ENCODE measurements around the gene HES4.

HES4 gene

DNA sequence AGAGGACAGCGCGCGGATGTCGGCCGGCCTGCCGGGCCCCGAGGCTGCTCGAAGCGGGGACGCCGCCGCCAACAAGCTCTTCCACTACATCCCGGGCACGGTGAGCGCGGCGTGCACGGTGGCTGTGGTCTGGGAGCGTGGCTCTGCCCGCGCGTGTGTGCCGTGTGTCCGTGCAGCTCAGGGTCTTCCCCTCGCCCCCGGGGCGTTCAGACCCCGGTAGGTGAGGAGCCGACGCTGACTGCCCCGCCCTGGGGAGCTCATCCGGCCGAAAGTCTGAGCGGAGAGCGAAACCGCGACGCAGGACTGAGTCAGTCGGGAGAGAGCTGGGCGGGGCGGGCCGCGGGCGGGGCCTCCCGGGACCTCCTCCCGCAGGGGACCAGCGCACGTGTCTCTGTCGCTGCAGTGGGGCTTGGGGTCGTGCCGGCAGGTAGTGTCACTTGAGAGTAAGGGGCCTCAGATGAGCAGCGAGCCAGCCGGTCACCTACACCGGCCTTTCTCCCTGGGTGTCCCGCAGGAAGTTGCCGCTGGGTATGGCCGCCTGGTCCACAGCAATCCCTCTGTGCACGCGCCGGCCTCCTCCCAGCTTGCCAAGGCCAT, 33.1 kb downstream of the HES4 start (continued):
- TF ChIP-seq ZNF324 (tag by site-specific recombination; IDR thresholded peaks at IDR 0.05) (0 out of 2 replicates have a peak, but pooled peaks have one; percentile 35), ZNF266 (tag by site-specific recombination; IDR thresholded peaks at IDR 0.05; ENCODE audit: low read depth) (no peak), ZNF37A (tag by site-specific recombination; IDR thresholded peaks at IDR 0.05) (no peak), GLIS1 (tag by site-specific recombination; IDR thresholded peaks at IDR 0.05) (peak; percentile 52; the same call in 1 of the 2 replicates), ZNF76 (tag by site-specific recombination; IDR thresholded peaks at IDR 0.05; ENCODE audit: borderline replicate concordance, low read depth) (peak; percentile 53; the same call in 1 of the 2 replicates), WT1 (tag by site-specific recombination; IDR thresholded peaks at IDR 0.05) (0 out of 2 replicates have a peak, but pooled peaks have one; percentile 8), GLIS2 (tag by site-specific recombination; IDR thresholded peaks at IDR 0.05) (peak; percentile 72), SCRT2 (tag by site-specific recombination; IDR thresholded peaks at IDR 0.05) (no peak), ZNF133 (tag by site-specific recombination; IDR thresholded peaks at IDR 0.05) (no peak), ZNF23 (tag by site-specific recombination; IDR thresholded peaks at IDR 0.05; ENCODE audit: borderline replicate concordance) (no peak), KLF9 (tag by site-specific recombination; IDR thresholded peaks at IDR 0.05; ENCODE audit: low read depth) (peak; percentile 82), ZNF48 (tag by site-specific recombination; IDR thresholded peaks at IDR 0.05) (no peak), ZNF24 (tag by site-specific recombination; IDR thresholded peaks at IDR 0.05) (no peak), YY1 (tag by site-specific recombination; IDR thresholded peaks at IDR 0.05) (no peak), PRDM1 (tag by site-specific recombination; IDR thresholded peaks at IDR 0.05) (peak; percentile 72), ZNF416 (tag by site-specific recombination; IDR thresholded peaks at IDR 0.05) (no peak), ZNF791 (tag by site-specific recombination; IDR thresholded peaks at IDR 0.05) (no peak), ZBTB17 (tag by site-specific recombination; IDR thresholded peaks at IDR 0.05) (peak; percentile 37; the same call in 1 of the 2 replicates), ZNF623 (tag by site-specific recombination; IDR thresholded peaks at IDR 0.05) (no peak), ZNF292 (tag by site-specific recombination; IDR thresholded peaks at IDR 0.05; ENCODE audit: borderline replicate concordance, low read depth) (no peak)
- TF ChIP-seq, protein P1, sequence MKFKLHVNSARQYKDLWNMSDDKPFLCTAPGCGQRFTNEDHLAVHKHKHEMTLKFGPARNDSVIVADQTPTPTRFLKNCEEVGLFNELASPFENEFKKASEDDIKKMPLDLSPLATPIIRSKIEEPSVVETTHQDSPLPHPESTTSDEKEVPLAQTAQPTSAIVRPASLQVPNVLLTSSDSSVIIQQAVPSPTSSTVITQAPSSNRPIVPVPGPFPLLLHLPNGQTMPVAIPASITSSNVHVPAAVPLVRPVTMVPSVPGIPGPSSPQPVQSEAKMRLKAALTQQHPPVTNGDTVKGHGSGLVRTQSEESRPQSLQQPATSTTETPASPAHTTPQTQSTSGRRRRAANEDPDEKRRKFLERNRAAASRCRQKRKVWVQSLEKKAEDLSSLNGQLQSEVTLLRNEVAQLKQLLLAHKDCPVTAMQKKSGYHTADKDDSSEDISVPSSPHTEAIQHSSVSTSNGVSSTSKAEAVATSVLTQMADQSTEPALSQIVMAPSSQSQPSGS (tag by site-specific recombination; IDR thresholded peaks at IDR 0.05; ENCODE audit: low read depth), result no peak
- TF ChIP-seq, protein P2, sequence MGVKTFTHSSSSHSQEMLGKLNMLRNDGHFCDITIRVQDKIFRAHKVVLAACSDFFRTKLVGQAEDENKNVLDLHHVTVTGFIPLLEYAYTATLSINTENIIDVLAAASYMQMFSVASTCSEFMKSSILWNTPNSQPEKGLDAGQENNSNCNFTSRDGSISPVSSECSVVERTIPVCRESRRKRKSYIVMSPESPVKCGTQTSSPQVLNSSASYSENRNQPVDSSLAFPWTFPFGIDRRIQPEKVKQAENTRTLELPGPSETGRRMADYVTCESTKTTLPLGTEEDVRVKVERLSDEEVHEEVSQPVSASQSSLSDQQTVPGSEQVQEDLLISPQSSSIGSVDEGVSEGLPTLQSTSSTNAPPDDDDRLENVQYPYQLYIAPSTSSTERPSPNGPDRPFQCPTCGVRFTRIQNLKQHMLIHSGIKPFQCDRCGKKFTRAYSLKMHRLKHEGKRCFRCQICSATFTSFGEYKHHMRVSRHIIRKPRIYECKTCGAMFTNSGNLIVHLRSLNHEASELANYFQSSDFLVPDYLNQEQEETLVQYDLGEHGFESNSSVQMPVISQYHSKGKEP (tag by site-specific recombination; IDR thresholded peaks at IDR 0.05), result no peak
- TF ChIP-seq, protein P3, sequence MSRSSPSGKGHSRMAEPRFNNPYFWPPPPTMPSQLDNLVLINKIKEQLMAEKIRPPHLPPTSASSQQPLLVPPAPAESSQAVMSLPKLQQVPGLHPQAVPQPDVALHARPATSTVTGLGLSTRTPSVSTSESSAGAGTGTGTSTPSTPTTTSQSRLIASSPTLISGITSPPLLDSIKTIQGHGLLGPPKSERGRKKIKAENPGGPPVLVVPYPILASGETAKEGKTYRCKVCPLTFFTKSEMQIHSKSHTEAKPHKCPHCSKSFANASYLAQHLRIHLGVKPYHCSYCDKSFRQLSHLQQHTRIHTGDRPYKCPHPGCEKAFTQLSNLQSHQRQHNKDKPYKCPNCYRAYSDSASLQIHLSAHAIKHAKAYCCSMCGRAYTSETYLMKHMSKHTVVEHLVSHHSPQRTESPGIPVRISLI (tag by site-specific recombination; IDR thresholded peaks at IDR 0.05), result no peak
- TF ChIP-seq, protein P4, sequence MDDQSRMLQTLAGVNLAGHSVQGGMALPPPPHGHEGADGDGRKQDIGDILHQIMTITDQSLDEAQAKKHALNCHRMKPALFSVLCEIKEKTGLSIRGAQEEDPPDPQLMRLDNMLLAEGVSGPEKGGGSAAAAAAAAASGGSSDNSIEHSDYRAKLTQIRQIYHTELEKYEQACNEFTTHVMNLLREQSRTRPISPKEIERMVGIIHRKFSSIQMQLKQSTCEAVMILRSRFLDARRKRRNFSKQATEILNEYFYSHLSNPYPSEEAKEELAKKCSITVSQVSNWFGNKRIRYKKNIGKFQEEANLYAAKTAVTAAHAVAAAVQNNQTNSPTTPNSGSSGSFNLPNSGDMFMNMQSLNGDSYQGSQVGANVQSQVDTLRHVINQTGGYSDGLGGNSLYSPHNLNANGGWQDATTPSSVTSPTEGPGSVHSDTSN (CRISPR knock-in tag; IDR thresholded peaks at IDR 0.05), result no peak

Data from HEK293 (cell line).